ENCODE data around the gene ZMYND15. TPM values are rescaled to one million over a fixed set of nuclear protein-coding genes. Genes with fewer than 3 reads are reported as not detected.

Gene ZMYND15
- total and polyA plus RNA-seq, 2 of the 13 experiments (the other 11 are each of a cell fraction or from before 2014, with no cell fraction given): 0.24 to 2.7 TPM

DNA sequence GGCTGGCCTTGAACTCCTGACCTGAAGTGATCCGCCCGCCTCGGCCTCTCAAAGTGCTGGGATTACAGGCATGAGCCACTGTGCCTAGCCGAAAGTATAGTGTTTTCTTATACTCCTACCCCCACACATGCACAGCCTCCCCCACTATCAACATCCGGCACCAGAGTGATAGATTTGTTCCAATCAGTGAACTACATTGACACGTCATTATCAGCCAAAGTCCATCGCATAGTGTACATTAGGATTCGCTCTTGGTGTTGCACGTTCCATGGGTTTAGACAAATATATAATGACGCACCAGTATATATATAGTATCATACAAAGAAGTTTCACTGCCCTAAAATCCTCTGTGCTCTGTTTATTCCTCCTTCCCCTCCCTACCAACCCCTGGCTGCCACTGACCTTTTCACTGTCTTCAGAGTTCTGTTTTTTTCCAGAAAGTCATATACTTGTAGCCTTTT, 20.2 kb downstream of the ZMYND15 start (continued):
- TF ChIP-seq, protein P1, sequence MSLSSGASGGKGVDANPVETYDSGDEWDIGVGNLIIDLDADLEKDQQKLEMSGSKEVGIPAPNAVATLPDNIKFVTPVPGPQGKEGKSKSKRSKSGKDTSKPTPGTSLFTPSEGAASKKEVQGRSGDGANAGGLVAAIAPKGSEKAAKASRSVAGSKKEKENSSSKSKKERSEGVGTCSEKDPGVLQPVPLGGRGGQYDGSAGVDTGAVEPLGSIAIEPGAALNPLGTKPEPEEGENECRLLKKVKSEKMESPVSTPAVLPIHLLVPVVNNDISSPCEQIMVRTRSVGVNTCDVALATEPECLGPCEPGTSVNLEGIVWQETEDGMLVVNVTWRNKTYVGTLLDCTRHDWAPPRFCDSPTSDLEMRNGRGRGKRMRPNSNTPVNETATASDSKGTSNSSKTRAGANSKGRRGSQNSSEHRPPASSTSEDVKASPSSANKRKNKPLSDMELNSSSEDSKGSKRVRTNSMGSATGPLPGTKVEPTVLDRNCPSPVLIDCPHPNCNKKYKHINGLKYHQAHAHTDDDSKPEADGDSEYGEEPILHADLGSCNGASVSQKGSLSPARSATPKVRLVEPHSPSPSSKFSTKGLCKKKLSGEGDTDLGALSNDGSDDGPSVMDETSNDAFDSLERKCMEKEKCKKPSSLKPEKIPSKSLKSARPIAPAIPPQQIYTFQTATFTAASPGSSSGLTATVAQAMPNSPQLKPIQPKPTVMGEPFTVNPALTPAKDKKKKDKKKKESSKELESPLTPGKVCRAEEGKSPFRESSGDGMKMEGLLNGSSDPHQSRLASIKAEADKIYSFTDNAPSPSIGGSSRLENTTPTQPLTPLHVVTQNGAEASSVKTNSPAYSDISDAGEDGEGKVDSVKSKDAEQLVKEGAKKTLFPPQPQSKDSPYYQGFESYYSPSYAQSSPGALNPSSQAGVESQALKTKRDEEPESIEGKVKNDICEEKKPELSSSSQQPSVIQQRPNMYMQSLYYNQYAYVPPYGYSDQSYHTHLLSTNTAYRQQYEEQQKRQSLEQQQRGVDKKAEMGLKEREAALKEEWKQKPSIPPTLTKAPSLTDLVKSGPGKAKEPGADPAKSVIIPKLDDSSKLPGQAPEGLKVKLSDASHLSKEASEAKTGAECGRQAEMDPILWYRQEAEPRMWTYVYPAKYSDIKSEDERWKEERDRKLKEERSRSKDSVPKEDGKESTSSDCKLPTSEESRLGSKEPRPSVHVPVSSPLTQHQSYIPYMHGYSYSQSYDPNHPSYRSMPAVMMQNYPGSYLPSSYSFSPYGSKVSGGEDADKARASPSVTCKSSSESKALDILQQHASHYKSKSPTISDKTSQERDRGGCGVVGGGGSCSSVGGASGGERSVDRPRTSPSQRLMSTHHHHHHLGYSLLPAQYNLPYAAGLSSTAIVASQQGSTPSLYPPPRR (CRISPR knock-in tag; IDR thresholded peaks at IDR 0.05; ENCODE audit: borderline replicate concordance): peak; percentile 96
- TF ChIP-seq TP53 (CRISPR knock-in tag; conservative IDR thresholded peaks at IDR 0.05) (no peak), ZSCAN9 (CRISPR knock-in tag; IDR thresholded peaks at IDR 0.05; ENCODE audit: borderline replicate concordance) (no peak; the same call in 1 of the 2 replicates), ZNF136 (CRISPR knock-in tag; IDR thresholded peaks at IDR 0.05; ENCODE audit: low read depth) (no peak), ZBTB20 (CRISPR knock-in tag; IDR thresholded peaks at IDR 0.05; ENCODE audit: borderline replicate concordance, low read depth) (peak; percentile 100), POLR2AphosphoS5 (IDR thresholded peaks at IDR 0.05; ENCODE audit: low read depth, low read length) (0 out of 2 replicates have a peak, but pooled peaks have one; percentile 23), ZNF883 (CRISPR knock-in tag; IDR thresholded peaks at IDR 0.05; ENCODE audit: not compliant biosample characterization) (no peak), SRF (IDR thresholded peaks at IDR 0.05; ENCODE audit: low read depth, low read length) (no peak), PRPF4 (IDR thresholded peaks at IDR 0.05; ENCODE audit: low read depth, low read length, poor library complexity, severe bottlenecking) (peak; percentile 88), ZNF891 (CRISPR knock-in tag; IDR thresholded peaks at IDR 0.05) (no peak), ESRRA (CRISPR knock-in tag; IDR thresholded peaks at IDR 0.05; ENCODE audit: low read depth) (peak; percentile 62; the same call in 1 of the 2 replicates), MTERF4 (CRISPR knock-in tag; IDR thresholded peaks at IDR 0.05) (no peak), CCDC6 (CRISPR knock-in tag; IDR thresholded peaks at IDR 0.05) (peak; percentile 66; the same call in 1 of the 2 replicates), KAT7 (CRISPR knock-in tag; IDR thresholded peaks at IDR 0.05; ENCODE audit: borderline replicate concordance) (peak; percentile 45; the same call in 1 of the 2 replicates), ZNF724P (CRISPR knock-in tag; IDR thresholded peaks at IDR 0.05; ENCODE audit: borderline replicate concordance) (no peak), SETDB1 (CRISPR knock-in tag; IDR thresholded peaks at IDR 0.05; ENCODE audit: borderline replicate concordance) (no peak), DDIT3 (CRISPR knock-in tag; IDR thresholded peaks at IDR 0.05) (no peak), ZNF333 (CRISPR knock-in tag; IDR thresholded peaks at IDR 0.05; ENCODE audit: borderline replicate concordance) (no peak), TSC22D2 (CRISPR knock-in tag; IDR thresholded peaks at IDR 0.05; ENCODE audit: borderline replicate concordance) (no peak)
- TF ChIP-seq, protein P2, sequence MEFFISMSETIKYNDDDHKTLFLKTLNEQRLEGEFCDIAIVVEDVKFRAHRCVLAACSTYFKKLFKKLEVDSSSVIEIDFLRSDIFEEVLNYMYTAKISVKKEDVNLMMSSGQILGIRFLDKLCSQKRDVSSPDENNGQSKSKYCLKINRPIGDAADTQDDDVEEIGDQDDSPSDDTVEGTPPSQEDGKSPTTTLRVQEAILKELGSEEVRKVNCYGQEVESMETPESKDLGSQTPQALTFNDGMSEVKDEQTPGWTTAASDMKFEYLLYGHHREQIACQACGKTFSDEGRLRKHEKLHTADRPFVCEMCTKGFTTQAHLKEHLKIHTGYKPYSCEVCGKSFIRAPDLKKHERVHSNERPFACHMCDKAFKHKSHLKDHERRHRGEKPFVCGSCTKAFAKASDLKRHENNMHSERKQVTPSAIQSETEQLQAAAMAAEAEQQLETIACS (CRISPR knock-in tag; IDR thresholded peaks at IDR 0.05): no peak
- TF ChIP-seq, protein P3, sequence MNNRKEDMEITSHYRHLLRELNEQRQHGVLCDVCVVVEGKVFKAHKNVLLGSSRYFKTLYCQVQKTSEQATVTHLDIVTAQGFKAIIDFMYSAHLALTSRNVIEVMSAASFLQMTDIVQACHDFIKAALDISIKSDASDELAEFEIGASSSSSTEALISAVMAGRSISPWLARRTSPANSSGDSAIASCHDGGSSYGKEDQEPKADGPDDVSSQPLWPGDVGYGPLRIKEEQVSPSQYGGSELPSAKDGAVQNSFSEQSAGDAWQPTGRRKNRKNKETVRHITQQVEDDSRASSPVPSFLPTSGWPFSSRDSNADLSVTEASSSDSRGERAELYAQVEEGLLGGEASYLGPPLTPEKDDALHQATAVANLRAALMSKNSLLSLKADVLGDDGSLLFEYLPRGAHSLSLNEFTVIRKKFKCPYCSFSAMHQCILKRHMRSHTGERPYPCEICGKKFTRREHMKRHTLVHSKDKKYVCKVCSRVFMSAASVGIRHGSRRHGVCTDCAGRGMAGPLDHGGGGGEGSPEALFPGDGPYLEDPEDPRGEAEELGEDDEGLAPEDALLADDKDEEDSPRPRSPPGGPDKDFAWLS (CRISPR knock-in tag; IDR thresholded peaks at IDR 0.05; ENCODE audit: borderline replicate concordance): peak; percentile 35; the same call in 1 of the 2 replicates
